Neural crest cell (in vitro differentiated cells): Measurements from ENCODE around the gene TPP2. TPM values are rescaled to one million over a fixed set of nuclear protein-coding genes. Genes with fewer than 3 reads are reported as not detected.

ENCODE experiments used
- DNase-seq: peaks from one replicate; pipeline ENCODE4 v3.0.0; 2021; ENCODE audit warnings: low read depth, mixed read lengths, low spot score
- H3K27ac Mint-ChIP-seq: one replicate; pipeline ENCODE4 v1.8.0; 2021; ENCODE audit warnings: mild to moderate bottlenecking, mixed read lengths; ENCODE audit not compliant: unreplicated experiment
- H3K27me3 Mint-ChIP-seq: 2 replicates; pipeline ENCODE4 v1.8.0; 2021; ENCODE audit warnings: low read depth, mild to moderate bottlenecking, mixed read lengths
- H3K36me3 Mint-ChIP-seq: 2 replicates; pipeline ENCODE4 v1.8.0; 2021; ENCODE audit warnings: low read depth, mild to moderate bottlenecking, mixed read lengths
- H3K4me1 Mint-ChIP-seq: 2 replicates; pipeline ENCODE4 v1.8.0; 2021; ENCODE audit warnings: mixed read lengths
- H3K4me3 Mint-ChIP-seq: one replicate; pipeline ENCODE4 v1.8.0; 2021; ENCODE audit warnings: mild to moderate bottlenecking, mixed read lengths
- H3K9me3 Mint-ChIP-seq: 2 replicates; pipeline ENCODE4 v1.8.0; 2021; ENCODE audit warnings: mixed read lengths
- CTCF ChIP-seq: fragments of 200-600 bp; sonication (generic); conservative IDR thresholded peaks from 2 replicates; pipeline ENCODE4 v1.5.0; 2021; ENCODE audit warnings: antibody characterized with exemption, mild to moderate bottlenecking
- total RNA-seq: library from RNA; stranded (reverse); gene quantifications from 2 replicates; pipeline ENCODE4 v1.2.1, GENCODE V29; 2021

TPP2 gene
- total RNA-seq, 1 donor from 2014 or later = 62.7 TPM

DNA sequence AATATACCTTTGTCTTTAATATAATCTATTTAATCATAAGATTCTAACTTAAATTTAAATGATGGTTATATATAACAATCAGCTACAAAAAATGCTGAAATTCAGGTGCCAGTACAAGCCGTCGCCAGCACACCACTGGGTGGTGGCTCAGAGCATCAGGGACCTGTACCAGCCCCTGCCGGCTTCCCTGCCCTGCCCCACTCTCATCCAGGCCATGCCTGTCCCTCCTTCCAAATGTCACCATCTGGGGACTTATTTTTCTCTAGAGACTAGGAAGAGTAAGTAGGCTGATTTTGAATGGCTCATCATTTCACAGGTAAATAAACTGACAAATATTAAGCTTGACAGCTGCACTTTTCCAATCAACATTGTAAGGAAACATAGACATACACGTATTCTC lies 96.5 kb downstream of the TPP2 start:
- Mint-ChIP-seq H3K9me3 (peaks cover under 1% of the 10 kb centered on the region), H3K4me1 (peaks cover 6% of the 10 kb centered on the region), H3K36me3 (no peaks in the 10 kb centered on the region), H3K27me3 (peaks cover 8% of the 10 kb centered on the region), H3K27ac (no peak overlapping the region), H3K4me3 (no peak overlapping the region)
- DNase-seq = no peak
- TF ChIP-seq CTCF = no peak

DNA sequence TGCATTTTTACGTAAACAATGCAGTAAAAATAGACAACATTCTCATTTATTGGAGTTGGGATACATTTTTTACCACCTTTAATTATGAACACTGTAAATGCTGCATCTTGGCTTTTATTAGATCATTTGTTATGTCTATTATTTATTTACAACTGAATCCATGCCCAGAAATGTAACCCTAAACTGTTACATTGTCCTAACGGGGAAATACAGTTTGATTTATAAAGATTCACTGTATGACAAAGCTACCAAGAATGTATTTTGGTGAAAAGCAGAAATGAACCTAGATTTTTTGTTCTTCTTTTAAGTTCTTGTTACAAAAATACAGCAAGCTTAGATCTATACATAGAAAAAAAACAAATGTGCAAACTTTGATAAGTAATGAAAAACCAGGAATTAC lies 97.0 kb downstream of the TPP2 start:
- Mint-ChIP-seq H3K4me3 (no peak overlapping the region), H3K27me3 (peaks cover 8% of the 10 kb centered on the region), H3K27ac (no peak overlapping the region), H3K4me1 (peaks cover under 1% of the 10 kb centered on the region), H3K36me3 (no peaks in the 10 kb centered on the region), H3K9me3 (peaks cover 5% of the 10 kb centered on the region)
- no peak for DNase-seq
- TF ChIP-seq CTCF = no peak

DNA sequence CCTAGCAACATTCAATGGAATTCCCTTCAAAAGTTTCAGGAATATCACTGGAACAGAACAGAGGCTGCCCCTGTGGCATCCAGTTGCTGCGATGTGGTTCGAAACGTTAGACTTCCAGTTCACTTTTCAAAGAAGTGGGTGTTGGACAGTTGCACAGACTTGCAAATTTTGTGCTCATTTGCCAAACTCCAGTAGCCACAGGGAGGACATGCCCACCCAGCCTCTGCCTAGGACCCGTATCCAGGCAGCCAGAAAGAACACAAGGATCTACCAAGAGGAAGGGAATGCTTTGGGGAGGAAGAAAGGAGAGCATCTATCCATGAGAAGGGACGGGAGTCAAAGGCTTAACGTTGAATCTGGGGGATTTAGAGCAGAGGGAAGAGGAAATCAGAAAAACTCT lies 98.2 kb downstream of the TPP2 start, which contains the start of gene METTL21C:
METTL21C (minus strand) TSS at position 108 of the 400 bp plus-strand sequence. CDS start 546 bp downstream, outside the sequence.
- H3K27ac Mint-ChIP-seq = no peak within 1 kb of the TSS
- peaks cover 8% of the 10 kb centered on the region for H3K27me3 Mint-ChIP-seq
- no peaks in the 10 kb centered on the region for H3K4me1 Mint-ChIP-seq
- no peak for TF ChIP-seq CTCF
- H3K4me3 Mint-ChIP-seq = no peak within 1 kb of the TSS
- no peaks in the 10 kb centered on the region for H3K36me3 Mint-ChIP-seq
- no peak for DNase-seq
- H3K9me3 Mint-ChIP-seq = peaks cover 5% of the 10 kb centered on the region

DNA sequence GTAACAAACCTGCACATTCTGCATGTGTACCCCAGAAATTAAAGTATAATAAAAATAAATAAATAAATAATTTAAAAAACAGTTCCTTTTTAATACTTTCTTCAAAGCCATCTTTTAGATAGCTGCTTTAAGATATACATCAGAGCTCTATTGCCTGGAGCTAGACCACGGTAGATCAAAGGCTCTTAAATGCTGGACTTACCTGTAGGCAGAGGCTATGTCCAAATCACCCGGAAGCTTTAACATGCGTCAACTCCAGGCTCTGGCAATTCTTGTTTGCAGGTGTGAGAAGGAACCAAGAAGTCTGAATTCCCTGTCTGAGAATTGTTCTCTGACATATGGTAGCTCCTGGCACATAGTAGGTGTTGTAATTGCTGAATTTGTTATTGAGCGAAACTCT lies 99.7 kb downstream of the TPP2 start:
- no peak for TF ChIP-seq CTCF
- Mint-ChIP-seq H3K9me3 (peaks cover 5% of the 10 kb centered on the region), H3K4me1 (no peaks in the 10 kb centered on the region), H3K27me3 (peaks cover 8% of the 10 kb centered on the region), H3K27ac (no peak overlapping the region), H3K36me3 (no peaks in the 10 kb centered on the region), H3K4me3 (no peak overlapping the region)
- no peak for DNase-seq

DNA sequence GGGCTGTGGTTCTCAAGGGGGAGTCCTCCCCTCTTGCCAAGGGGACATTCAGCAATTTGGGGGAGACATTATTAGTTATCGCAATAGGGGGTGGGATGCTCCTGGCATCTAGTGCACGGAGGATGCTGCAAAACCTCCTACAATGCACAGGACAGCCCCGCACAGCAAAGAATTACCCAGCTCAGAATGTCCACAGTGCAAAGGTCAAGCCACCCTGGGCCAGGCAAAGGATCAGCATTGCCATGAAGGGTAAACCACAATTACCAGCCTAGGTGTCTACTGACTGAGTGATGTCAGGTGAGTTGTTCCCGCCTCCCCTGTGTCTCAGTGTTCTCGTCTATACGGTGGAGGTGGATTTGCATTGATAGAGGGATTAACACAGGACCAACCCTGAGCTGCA lies 100.5 kb downstream of the TPP2 start:
- Mint-ChIP-seq H3K27ac (no peak overlapping the region), H3K4me3 (no peak overlapping the region), H3K4me1 (no peaks in the 10 kb centered on the region), H3K9me3 (peaks cover 5% of the 10 kb centered on the region), H3K27me3 (peaks cover 3% of the 10 kb centered on the region), H3K36me3 (no peaks in the 10 kb centered on the region)
- no peak for TF ChIP-seq CTCF
- no peak for DNase-seq
